GM12892 (cell line): Measurements from ENCODE around the gene TEAD3.

ENCODE experiments used
- DNase-seq: peaks from one replicate; pipeline ENCODE4 v3.0.0; 2011; ENCODE audit not compliant: insufficient read length
- FAIRE-seq: peaks from 2 replicates; lab custom pipeline; 2011; peaks lifted over from hg19 to GRCh38; lab: Jason Lieb, UNC
- POLR2A ChIP-seq: IDR thresholded peaks from 2 replicates; pipeline ENCODE4 v1.6.1; 2011; ENCODE audit warnings: low read depth, low read length, control low read depth
- POLR2AphosphoS5 ChIP-seq: IDR thresholded peaks from 2 replicates; pipeline ENCODE4 v1.6.1; 2011; ENCODE audit warnings: low read depth, low read length, control low read depth
- TAF1 ChIP-seq: IDR thresholded peaks from 2 replicates; pipeline ENCODE4 v1.6.1; 2011; ENCODE audit warnings: low read depth, mild to moderate bottlenecking, control low read depth, low read length, borderline replicate concordance

Gene TEAD3

GRCh38 chr6:35496036-35496840 lies 641 bp downstream of the TEAD3 start:
- FAIRE-seq (no peak), DNase-seq (no peak)
- no peak for TF ChIP-seq POLR2AphosphoS5
- no peak for TF ChIP-seq TAF1
- TF ChIP-seq POLR2A, result no peak

- TF ChIP-seq POLR2A (no peak), TAF1 (no peak), POLR2AphosphoS5 (no peak)
- DNase-seq (no peak), FAIRE-seq (no peak)
These were observed 1.4 kb downstream of the TEAD3 start for GRCh38 chr6:35495258-35496035.

GRCh38 chr6:35494161-35494563 lies 2.7 kb downstream of the TEAD3 start:
- no peak for FAIRE-seq

GRCh38 chr6:35493307-35493983 lies 3.4 kb downstream of the TEAD3 start:
- FAIRE-seq (no peak), DNase-seq (no peak)
- TF ChIP-seq POLR2A (no peak), POLR2AphosphoS5 (no peak), TAF1 (no peak)

More at GRCh38 chr6:35494161-35494563, 2.7 kb downstream of the TEAD3 start:
- TF ChIP-seq TAF1, result no peak
- no peak for TF ChIP-seq POLR2AphosphoS5
- no peak for TF ChIP-seq POLR2A
- DNase-seq, result no peak

- FAIRE-seq (no peak), DNase-seq (no peak)
- TF ChIP-seq TAF1, result no peak
- TF ChIP-seq POLR2AphosphoS5, result no peak
- no peak for TF ChIP-seq POLR2A
These were observed 4.0 kb downstream of the TEAD3 start for GRCh38 chr6:35492974-35493284.

- FAIRE-seq, result no peak
- TF ChIP-seq TAF1, result no peak
- TF ChIP-seq POLR2A, result no peak
- TF ChIP-seq POLR2AphosphoS5, result no peak
These were observed 4.5 kb downstream of the TEAD3 start for GRCh38 chr6:35492258-35492973.

GRCh38 chr6:35491558-35492257 lies 5.2 kb downstream of the TEAD3 start:
- no peak for DNase-seq
- no peak for FAIRE-seq
- TF ChIP-seq POLR2A (no peak), POLR2AphosphoS5 (no peak), TAF1 (no peak)

More at GRCh38 chr6:35492258-35492973, 4.5 kb downstream of the TEAD3 start:
- no peak for DNase-seq

- DNase-seq, result no peak
- TF ChIP-seq TAF1 (no peak), POLR2A (no peak), POLR2AphosphoS5 (no peak)
- FAIRE-seq, result no peak
These were observed 5.9 kb downstream of the TEAD3 start for GRCh38 chr6:35490821-35491557.

GRCh38 chr6:35489995-35490791 lies 6.7 kb downstream of the TEAD3 start:
- no peak for FAIRE-seq
- TF ChIP-seq POLR2A, result no peak
- TF ChIP-seq TAF1, result no peak
- no peak for TF ChIP-seq POLR2AphosphoS5
- DNase-seq, result no peak
